Breast epithelium (tissue), 3 donors: ENCODE results near the gene UNC45B.

Experiments
- POLR2A ChIP-seq: fragments of 450-650 bp; IDR thresholded peaks from one replicate; pipeline ENCODE4 v1.6.1; 2016; ENCODE audit warnings: antibody characterized with exemption, mild to moderate bottlenecking, moderate library complexity
- TF ChIP-seq, protein P1 (sequence below), 3 donors: fragments of 450-650 bp; IDR thresholded peaks; one replicate each; pipeline ENCODE4 v1.5.1; 2016 to 2017; ENCODE audit warnings: antibody characterized with exemption in 3 of 3, mild to moderate bottlenecking in 3 of 3, moderate library complexity in 3 of 3

DNA sequence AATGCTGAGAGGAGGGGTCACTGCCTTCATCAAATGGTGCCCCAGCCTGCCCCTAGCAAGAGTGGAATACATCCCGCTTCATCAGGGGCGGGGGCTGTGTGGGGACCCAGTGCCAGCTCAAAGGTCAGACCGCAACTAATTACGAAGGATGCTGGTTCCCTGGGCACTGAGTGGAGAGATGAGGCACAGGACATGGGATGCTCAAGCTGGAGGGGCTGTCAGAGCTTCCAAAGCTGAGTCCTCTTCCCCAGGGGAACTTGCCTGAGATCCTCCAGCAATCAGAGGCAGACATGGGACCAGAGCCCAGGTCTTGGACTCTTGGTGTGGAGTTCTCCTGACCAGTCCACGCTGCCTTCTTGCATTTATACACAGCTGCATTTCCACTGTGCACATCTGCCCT is 18.9 kb downstream of the UNC45B start:
- TF ChIP-seq, protein P1, sequence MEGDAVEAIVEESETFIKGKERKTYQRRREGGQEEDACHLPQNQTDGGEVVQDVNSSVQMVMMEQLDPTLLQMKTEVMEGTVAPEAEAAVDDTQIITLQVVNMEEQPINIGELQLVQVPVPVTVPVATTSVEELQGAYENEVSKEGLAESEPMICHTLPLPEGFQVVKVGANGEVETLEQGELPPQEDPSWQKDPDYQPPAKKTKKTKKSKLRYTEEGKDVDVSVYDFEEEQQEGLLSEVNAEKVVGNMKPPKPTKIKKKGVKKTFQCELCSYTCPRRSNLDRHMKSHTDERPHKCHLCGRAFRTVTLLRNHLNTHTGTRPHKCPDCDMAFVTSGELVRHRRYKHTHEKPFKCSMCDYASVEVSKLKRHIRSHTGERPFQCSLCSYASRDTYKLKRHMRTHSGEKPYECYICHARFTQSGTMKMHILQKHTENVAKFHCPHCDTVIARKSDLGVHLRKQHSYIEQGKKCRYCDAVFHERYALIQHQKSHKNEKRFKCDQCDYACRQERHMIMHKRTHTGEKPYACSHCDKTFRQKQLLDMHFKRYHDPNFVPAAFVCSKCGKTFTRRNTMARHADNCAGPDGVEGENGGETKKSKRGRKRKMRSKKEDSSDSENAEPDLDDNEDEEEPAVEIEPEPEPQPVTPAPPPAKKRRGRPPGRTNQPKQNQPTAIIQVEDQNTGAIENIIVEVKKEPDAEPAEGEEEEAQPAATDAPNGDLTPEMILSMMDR (IDR thresholded peaks at IDR 0.05) = no peak
- TF ChIP-seq POLR2A = no peak
